Prostate gland (tissue), 2 donors: Measurements from ENCODE around the gene PPP1R12B. TPM values are rescaled to one million over a fixed set of nuclear protein-coding genes. Genes with fewer than 3 reads are reported as not detected.
"Not testable (repeated sequence)": the region's sequence is repeated elsewhere in the genome, so short reads cannot be mapped to it uniquely, and the experiment has no call there.

Experiments
- DNase-seq: peaks from one replicate; pipeline ENCODE4 v3.0.0-alpha.2; 2019; ENCODE audit warnings: low spot score
- H3K27ac ChIP-seq, 2 donors: fragments of 200-600 bp; sonication (generic); 2 replicates each; pipeline ENCODE4 v1.5.1; 2017 to 2019
- H3K27me3 ChIP-seq: fragments of 200-600 bp; sonication (generic); replicated peaks from 2 replicates; pipeline ENCODE4 v1.5.1; 2019; ENCODE audit not compliant: insufficient read depth
- H3K36me3 ChIP-seq, 2 donors: fragments of 200-600 bp; sonication (generic); 1 replicate in 1 of 2; 2 replicates in 1 of 2; pipeline versions ENCODE4 v1.5.1 to v1.8.1; 2017 to 2019
- H3K4me1 ChIP-seq: fragments of 200-600 bp; sonication (generic); replicated peaks from 2 replicates; pipeline ENCODE4 v1.5.1; 2019
- H3K4me3 ChIP-seq, 2 donors: fragments of 200-600 bp; sonication (generic); 2 replicates each; pipeline ENCODE4 v1.5.1; 2017 to 2019
- H3K9me3 ChIP-seq: fragments of 200-600 bp; sonication (generic); 2 replicates; pipeline ENCODE4 v1.5.1; 2017
- POLR2A ChIP-seq: fragments of 450-650 bp; IDR thresholded peaks from one replicate; pipeline ENCODE4 v1.6.1; 2016; ENCODE audit warnings: antibody characterized with exemption, mild to moderate bottlenecking
- POLR2AphosphoS5 ChIP-seq: sonication (generic); formaldehyde crosslinking; IDR thresholded peaks from one replicate; pipeline ENCODE4 v1.6.1; 2017; ENCODE audit warnings: antibody characterized with exemption
- WGBS: methylation state at CpG from one replicate; pipeline ENCODE4 v1.1.5; 2018; 5-methylcytosine and 5-hydroxymethylcytosine counted together
- intact Hi-C: fragments of 100-400 bp; cut with DNase I; formaldehyde crosslinking; loops from one replicate; pipeline ENCODE4 v1.14.2; 2022
- total RNA-seq, 2 donors: library from RNA; depleted of rRNA; stranded (reverse); fragments of >200 nt; gene quantifications; one replicate each; pipeline ENCODE4 v1.1.0, GENCODE V29; 2016
- TF ChIP-seq, protein P1 (sequence below), 4 experiments: fragments of 200-600 bp in 2 of 4; fragments of 450-650 bp in 2 of 4; sonication (generic) in 2 of 4; IDR thresholded peaks; 1 replicate in 3 of 4; 2 replicates in 1 of 4; pipeline ENCODE4 v1.5.1; 2016 to 2019; ENCODE audit warnings: antibody characterized with exemption in 4 of 4, mild to moderate bottlenecking in 2 of 4, moderate library complexity in 2 of 4

PPP1R12B gene
- total RNA-seq, 2 donors from 2014 or later, result 116 to 179 TPM

DNA sequence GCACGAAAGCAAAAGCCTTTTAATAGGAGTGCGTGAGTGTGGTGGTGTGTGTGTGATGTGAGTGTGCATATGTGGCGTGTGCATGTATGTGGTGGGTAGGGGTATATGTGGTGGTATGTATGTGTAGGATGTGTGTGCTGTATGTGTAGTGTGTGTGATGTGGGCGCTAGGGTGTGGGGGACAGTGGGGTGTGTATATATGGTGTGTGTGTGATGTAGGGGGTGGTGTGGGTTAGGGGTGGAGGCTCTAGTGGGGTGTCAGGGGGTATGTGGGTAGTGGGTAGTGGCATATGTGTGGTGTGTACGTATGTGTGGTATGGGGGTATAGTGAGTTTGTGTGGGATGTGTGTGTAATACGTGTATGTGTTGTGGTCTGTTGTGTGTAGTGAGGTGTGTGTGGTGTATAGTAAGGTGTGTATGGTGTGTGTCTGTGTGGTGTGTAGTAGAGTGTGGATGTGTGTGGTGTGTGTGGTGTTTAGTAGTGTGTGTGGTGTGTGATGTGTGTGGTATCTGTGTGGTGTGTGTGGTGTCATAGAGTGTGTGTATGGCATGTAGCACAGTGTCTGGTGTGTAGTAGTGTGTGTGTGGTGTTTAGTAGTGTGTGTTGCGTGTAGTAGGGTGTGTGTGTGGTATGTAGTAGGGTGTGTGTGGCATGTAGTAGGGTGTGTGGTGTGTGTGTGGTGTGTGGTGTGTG, 275.7 kb downstream of the PPP1R12B start:
- no peak for DNase-seq
- Histone ChIP-seq H3K27ac (no peak overlapping the region), H3K27me3 (no peaks in the 10 kb centered on the region), H3K9me3 (no peaks in the 10 kb centered on the region), H3K4me3 (no peak overlapping the region), H3K4me1 (no peaks in the 10 kb centered on the region), H3K36me3 (no peaks in the 10 kb centered on the region)
- WGBS, result 77% methylated on average over 7 of the region's 7 CpGs
- TF ChIP-seq POLR2AphosphoS5 (no peak), POLR2A (no peak)
- TF ChIP-seq, protein P1, sequence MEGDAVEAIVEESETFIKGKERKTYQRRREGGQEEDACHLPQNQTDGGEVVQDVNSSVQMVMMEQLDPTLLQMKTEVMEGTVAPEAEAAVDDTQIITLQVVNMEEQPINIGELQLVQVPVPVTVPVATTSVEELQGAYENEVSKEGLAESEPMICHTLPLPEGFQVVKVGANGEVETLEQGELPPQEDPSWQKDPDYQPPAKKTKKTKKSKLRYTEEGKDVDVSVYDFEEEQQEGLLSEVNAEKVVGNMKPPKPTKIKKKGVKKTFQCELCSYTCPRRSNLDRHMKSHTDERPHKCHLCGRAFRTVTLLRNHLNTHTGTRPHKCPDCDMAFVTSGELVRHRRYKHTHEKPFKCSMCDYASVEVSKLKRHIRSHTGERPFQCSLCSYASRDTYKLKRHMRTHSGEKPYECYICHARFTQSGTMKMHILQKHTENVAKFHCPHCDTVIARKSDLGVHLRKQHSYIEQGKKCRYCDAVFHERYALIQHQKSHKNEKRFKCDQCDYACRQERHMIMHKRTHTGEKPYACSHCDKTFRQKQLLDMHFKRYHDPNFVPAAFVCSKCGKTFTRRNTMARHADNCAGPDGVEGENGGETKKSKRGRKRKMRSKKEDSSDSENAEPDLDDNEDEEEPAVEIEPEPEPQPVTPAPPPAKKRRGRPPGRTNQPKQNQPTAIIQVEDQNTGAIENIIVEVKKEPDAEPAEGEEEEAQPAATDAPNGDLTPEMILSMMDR (IDR thresholded peaks at IDR 0.05), result no peak
- intact Hi-C loops, result loop anchor here (10.0 kb wide), 1 partner anchor 279 kb away; the partner anchor contains the start of genes PPP1R12B and UBE2T

DNA sequence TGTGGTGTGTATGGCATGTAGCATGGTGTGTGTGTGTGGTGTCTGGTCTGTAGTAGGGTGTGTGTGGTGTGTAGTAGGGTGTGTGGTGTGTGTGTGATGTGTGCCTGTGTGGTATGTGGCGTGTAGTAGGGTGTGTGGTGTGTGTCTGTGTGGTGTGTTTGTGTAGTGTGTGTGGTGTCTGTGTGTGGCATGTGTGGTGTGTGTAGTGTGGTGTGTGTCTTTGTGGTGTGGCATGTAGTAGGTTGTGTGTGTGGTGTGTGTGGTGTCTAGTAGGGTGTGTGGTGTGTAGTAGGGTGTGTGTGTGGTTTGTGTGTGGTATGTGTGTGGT, 276.2 kb downstream of the PPP1R12B start:
- H3K36me3 ChIP-seq, result no peaks in the 10 kb centered on the region
- H3K4me1 ChIP-seq, result no peaks in the 10 kb centered on the region
- WGBS, result 73% methylated on average over 1 of the region's 1 CpG
- TF ChIP-seq, protein P1 (IDR thresholded peaks at IDR 0.05), result no peak
- no peak for TF ChIP-seq POLR2A
- H3K27me3 ChIP-seq, result no peaks in the 10 kb centered on the region
- intact Hi-C loops, result loop anchor here (10.0 kb wide), 1 partner anchor 280 kb away; the partner anchor contains the start of genes PPP1R12B and UBE2T
- no peak for DNase-seq
- no peak overlapping the region for H3K4me3 ChIP-seq
- H3K27ac ChIP-seq, result no peak overlapping the region
- H3K9me3 ChIP-seq, result no peaks in the 10 kb centered on the region

DNA sequence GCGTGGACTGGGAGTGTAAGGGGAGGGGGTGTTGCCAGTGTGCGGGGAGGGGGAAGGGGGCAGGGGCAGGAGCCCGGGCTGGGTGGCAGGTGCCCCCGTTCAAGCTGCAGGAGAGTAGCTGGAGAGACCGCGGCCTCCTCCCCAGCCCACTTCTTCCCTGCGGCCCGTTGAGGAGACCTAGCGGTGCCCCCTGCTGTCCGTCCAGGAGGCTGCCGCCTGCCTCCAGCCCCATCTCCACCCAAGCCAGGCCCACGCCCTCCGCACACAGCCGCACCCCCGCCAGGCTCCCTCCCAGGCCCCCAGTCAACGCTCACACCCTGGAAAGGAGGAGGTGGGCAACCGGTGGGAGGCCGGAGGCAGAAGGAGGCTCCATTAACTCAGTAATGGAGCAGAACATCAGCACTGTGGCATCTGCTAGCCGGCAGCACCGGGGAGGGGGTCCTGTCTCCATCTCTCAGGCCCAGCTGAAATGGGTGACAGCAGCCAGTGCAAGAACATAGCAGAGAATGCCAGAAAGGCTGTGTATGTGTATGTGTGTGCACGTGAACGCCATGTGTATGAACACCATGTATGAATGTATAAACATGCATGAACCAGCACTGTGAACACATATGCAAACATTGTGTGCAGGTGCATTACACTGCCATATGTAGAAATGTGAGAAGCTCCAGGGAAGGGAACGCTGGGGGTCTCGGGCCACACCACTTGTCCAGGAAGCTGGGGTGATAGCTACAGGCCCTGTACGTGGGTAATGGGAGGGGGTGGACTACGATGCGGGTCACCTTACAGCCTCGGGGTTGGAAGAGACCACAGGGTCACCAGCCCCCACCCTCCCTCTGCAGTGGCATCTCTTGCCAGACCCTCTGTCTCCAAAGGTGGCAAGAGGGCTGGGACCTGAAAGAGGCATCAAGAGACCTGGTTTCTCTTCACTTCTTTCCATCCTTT, 277.2 kb downstream of the PPP1R12B start:
- no peak for TF ChIP-seq POLR2A
- TF ChIP-seq, protein P1 (IDR thresholded peaks at IDR 0.05), result peak in 3 of 4 experiments; percentile 41 to 59 (median 58)
- no peak overlapping the region for H3K27ac ChIP-seq
- 38% methylated on average over 26 of the region's 28 CpGs for WGBS
- H3K4me3 ChIP-seq, result no peak overlapping the region
- intact Hi-C loops, result loop anchor here (10.0 kb wide), 1 partner anchor 281 kb away; the partner anchor contains the start of genes PPP1R12B and UBE2T
- peak; percentile 32 for DNase-seq
- H3K4me1 ChIP-seq, result no peaks in the 10 kb centered on the region
- no peaks in the 10 kb centered on the region for H3K27me3 ChIP-seq
- H3K9me3 ChIP-seq, result no peaks in the 10 kb centered on the region
- H3K36me3 ChIP-seq, result no peaks in the 10 kb centered on the region

DNA sequence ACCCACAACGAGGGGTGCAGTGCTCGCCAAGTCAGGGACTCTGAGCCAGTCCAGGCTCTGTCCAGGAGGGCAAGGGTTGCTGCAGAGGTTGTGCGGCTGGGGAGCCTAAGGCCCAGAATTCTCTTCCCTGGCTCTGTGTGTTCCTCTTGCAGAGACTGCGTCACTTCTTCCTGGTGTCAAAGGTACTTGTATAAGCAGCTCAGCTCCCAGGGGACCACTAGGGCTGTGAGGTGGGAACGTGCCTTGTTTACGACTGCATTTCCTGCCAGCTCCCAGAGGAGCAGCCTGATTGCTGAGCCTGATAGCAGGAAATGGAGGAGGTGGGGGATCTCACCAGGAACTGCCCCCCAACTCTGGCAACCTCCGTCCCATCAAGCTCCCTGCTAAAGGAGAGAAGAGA, 278.5 kb downstream of the PPP1R12B start:
- not testable (repeated sequence) for H3K36me3 ChIP-seq, H3K4me3 ChIP-seq, DNase-seq, H3K4me1 ChIP-seq, H3K27ac ChIP-seq, H3K27me3 ChIP-seq, H3K9me3 ChIP-seq
- 54% methylated on average over 7 of the region's 7 CpGs for whole genome bisulfite sequencing
- intact Hi-C loops, result loop anchor here (10.0 kb wide), 1 partner anchor 282 kb away; the partner anchor contains the start of genes PPP1R12B and UBE2T

DNA sequence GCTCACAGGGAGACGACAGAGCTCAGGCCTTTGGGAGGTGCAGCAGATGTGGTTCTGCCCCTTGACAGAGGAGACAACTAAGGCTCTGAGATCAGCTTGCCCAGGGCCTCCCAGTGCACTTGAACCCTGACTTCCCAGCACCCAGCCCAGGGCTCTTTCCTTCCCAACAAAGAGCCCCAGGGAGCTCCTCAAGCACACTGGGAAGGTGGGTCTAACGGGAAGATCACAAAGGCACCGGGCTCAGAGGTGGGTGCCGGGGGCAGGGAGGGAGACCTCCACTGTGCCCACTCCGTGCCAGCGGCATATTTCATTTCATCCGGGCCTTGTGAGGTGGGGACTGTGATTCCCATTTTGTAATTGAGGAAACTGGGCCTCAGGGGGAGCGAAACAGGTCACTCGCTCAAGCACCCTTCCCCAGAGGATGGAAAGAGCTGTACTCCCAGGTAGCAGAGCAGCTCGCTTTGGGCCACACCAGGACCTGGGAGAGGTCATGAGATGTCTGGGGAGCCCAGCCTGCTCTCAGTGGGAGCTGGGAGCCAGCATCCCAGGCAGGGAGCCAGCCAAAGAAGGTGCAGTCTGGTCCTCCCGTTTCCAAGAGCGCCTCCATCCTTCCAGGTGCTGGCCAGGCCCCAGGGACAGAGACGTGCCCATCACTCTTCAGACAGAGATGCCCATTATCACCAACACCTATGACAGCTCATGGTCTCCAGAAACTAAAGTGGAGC, 279.5 kb downstream of the PPP1R12B start:
- Histone ChIP-seq H3K4me3 (no peak overlapping the region), H3K27ac (no peak overlapping the region), H3K9me3 (no peaks in the 10 kb centered on the region), H3K4me1 (no peaks in the 10 kb centered on the region), H3K27me3 (no peaks in the 10 kb centered on the region), H3K36me3 (no peaks in the 10 kb centered on the region)
- intact Hi-C loops, result loop anchor here (10.0 kb wide), 1 partner anchor 283 kb away; the partner anchor contains the start of genes PPP1R12B and UBE2T
- WGBS, result 83% methylated on average over 13 of the region's 13 CpGs
- TF ChIP-seq POLR2A (no peak), POLR2AphosphoS5 (no peak)
- TF ChIP-seq, protein P1 (IDR thresholded peaks at IDR 0.05), result no peak
- DNase-seq, result no peak
